ENCODE data around the gene ITGAL.
A peak's percentile ranks its signal among the peaks of the same experiment; 100 is the strongest.

Gene ITGAL

GRCh38 chr16:30569746-30570635 lies 97.4 kb downstream of the ITGAL start:
- no peak for DNase-seq

- DNase-seq: no peak
Observed at GRCh38 chr16:30570636-30571444, 98.3 kb downstream of the ITGAL start.

- peak; percentile 68 for DNase-seq
Observed at GRCh38 chr16:30571445-30572322, 99.1 kb downstream of the ITGAL start, which contains the start of gene ZNF688. Gene ZNF688, minus strand, starts transcription at chr16:30571714. Its CDS starts 85 bp downstream, at chr16:30571629.

All from NCI-H2029 treated with DMSO at 0.1 percent for 48 hours (cell line).